Measurements from ENCODE around the gene TIMP2.

DNA sequence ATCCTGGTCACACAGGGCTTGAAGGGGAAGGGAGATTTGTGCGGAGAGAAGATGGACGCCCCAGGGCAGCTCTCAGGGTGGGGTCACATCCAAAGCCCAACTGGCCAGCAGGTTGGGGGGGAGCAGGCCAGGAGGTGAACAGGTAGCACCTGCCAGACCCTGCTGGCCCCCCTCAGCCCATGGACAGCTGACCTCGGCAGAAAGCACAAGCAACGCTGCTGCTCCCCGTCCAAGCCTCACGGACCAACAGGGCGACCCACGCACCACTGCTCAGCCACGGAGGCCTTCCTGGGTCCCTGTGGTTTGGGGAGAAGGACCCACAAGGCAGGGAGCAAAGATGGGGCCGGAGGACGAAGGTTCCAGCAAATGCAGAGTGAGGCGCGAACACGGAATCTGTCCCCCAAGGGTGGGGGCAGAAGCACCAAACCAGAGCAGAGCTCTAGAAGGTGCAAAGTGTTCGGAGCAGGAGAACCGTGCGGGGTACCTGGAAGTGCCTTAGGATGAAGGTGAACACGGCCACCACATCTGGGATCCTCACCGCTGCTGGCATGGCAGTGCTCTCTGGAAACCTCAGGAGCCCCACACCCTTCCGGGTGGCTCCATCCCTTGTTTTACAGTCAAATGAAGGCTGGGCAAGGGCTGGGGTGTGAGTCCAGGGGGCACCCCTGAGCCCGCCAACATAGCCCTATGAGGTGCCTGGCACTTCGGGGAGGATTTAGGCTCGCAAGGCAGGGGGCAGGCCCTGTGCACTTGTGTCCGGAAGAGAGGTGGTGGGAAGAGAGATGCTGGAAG is 40.1 kb downstream of the TIMP2 start:
- TF ChIP-seq, protein P1, sequence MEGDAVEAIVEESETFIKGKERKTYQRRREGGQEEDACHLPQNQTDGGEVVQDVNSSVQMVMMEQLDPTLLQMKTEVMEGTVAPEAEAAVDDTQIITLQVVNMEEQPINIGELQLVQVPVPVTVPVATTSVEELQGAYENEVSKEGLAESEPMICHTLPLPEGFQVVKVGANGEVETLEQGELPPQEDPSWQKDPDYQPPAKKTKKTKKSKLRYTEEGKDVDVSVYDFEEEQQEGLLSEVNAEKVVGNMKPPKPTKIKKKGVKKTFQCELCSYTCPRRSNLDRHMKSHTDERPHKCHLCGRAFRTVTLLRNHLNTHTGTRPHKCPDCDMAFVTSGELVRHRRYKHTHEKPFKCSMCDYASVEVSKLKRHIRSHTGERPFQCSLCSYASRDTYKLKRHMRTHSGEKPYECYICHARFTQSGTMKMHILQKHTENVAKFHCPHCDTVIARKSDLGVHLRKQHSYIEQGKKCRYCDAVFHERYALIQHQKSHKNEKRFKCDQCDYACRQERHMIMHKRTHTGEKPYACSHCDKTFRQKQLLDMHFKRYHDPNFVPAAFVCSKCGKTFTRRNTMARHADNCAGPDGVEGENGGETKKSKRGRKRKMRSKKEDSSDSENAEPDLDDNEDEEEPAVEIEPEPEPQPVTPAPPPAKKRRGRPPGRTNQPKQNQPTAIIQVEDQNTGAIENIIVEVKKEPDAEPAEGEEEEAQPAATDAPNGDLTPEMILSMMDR (conservative IDR thresholded peaks at IDR 0.05 in 1 of 2, IDR thresholded peaks at IDR 0.05 in 1 of 2; ENCODE audit: extremely low read depth in 1 of 2, insufficient read depth in 1 of 2, low read depth in 1 of 2, low read length in 2 of 2), result no peak
- no peak for TF ChIP-seq EZH2 (IDR thresholded peaks at IDR 0.05; ENCODE audit: borderline replicate concordance, low read length)
